Measurements from ENCODE around the gene ANKRD42. TPM values are rescaled to one million over a fixed set of nuclear protein-coding genes. Genes with fewer than 3 reads are reported as not detected.
A peak's percentile ranks its signal among the peaks of the same experiment; 100 is the strongest.

ANKRD42 gene
- polyA plus RNA-seq, 1 of the 3 experiments (the other 2 are of a cell fraction): 13.3 TPM

DNA sequence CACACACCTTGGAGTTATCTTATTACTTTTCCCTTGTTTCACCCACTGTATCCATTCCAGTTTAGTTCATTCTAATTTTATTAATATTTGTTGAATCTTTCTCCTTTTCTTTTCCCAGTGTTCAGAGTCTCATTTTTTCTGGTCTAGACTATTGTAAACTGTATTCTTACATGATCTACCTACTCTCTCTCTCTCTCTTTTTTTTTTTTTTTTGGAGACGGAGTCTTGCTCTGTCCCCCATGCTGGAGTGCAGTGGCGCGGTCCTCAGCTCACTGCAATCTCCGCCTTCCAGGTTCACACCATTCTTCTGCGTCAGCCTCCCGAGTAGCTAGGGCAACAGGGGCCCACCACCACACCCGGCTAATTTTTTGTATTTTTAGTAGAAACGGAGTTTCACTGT, 2.1 kb downstream of the ANKRD42 start:
- no peaks in the 10 kb centered on the region for H3K27me3 ChIP-seq (ENCODE audit: insufficient read depth)
- H3K9me3 ChIP-seq: no peaks in the 10 kb centered on the region
- no peak for DNase-seq
- H3K4me2 ChIP-seq: peak overlapping the region; percentile 92
- TF ChIP-seq, protein P1, sequence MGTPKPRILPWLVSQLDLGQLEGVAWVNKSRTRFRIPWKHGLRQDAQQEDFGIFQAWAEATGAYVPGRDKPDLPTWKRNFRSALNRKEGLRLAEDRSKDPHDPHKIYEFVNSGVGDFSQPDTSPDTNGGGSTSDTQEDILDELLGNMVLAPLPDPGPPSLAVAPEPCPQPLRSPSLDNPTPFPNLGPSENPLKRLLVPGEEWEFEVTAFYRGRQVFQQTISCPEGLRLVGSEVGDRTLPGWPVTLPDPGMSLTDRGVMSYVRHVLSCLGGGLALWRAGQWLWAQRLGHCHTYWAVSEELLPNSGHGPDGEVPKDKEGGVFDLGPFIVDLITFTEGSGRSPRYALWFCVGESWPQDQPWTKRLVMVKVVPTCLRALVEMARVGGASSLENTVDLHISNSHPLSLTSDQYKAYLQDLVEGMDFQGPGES (IDR thresholded peaks at IDR 0.05; ENCODE audit: low read depth, low read length): no peak
- TF ChIP-seq FOSL2 (IDR thresholded peaks at IDR 0.05; ENCODE audit: borderline replicate concordance, low read depth) (no peak), YY1 (IDR thresholded peaks at IDR 0.05; ENCODE audit: low read depth) (no peak), NRF1 (IDR thresholded peaks at IDR 0.05; ENCODE audit: low read depth, low read length) (no peak), SIN3A (IDR thresholded peaks at IDR 0.05; ENCODE audit: borderline replicate concordance, low read depth, low read length) (no peak), RAD21 (IDR thresholded peaks at IDR 0.05; ENCODE audit: low read length) (no peak), TEAD4 (IDR thresholded peaks at IDR 0.05; ENCODE audit: borderline replicate concordance, insufficient read depth) (no peak), MXI1 (IDR thresholded peaks at IDR 0.05; ENCODE audit: low read depth, low read length) (no peak)
- TF ChIP-seq, protein P2, sequence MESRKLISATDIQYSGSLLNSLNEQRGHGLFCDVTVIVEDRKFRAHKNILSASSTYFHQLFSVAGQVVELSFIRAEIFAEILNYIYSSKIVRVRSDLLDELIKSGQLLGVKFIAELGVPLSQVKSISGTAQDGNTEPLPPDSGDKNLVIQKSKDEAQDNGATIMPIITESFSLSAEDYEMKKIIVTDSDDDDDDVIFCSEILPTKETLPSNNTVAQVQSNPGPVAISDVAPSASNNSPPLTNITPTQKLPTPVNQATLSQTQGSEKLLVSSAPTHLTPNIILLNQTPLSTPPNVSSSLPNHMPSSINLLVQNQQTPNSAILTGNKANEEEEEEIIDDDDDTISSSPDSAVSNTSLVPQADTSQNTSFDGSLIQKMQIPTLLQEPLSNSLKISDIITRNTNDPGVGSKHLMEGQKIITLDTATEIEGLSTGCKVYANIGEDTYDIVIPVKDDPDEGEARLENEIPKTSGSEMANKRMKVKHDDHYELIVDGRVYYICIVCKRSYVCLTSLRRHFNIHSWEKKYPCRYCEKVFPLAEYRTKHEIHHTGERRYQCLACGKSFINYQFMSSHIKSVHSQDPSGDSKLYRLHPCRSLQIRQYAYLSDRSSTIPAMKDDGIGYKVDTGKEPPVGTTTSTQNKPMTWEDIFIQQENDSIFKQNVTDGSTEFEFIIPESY (IDR thresholded peaks at IDR 0.05; ENCODE audit: borderline replicate concordance, low read depth): no peak
- peak overlapping the region in 1 of 2 experiments; percentile 84; a peak in 1 of 4 replicates for H3K27ac ChIP-seq (ENCODE audit: low read depth in 2 of 2, low read length in 1 of 2)
- peaks cover 58% of the 10 kb centered on the region for H3K79me2 ChIP-seq (ENCODE audit: insufficient read depth)
- ChIA-PET CTCF (interaction anchor here (1.4 to 1.6 kb wide), 2 partner anchors 54 to 624 kb away, joined by 3 read pairs; no protein-coding TSS in a partner anchor), POLR2A (no interaction called here)
- peaks cover 32 to 39% of the 10 kb centered on the region in 2 experiments for H3K36me3 ChIP-seq (replicated peaks in 1 of 2; ENCODE audit: control insufficient read depth in 1 of 2, insufficient read depth in 2 of 2, low read length in 1 of 2)
- H4K20me1 ChIP-seq (ENCODE audit: insufficient read depth): no peaks in the 10 kb centered on the region
- H3K9ac ChIP-seq: no peak overlapping the region
- no peak overlapping the region for H2AFZ ChIP-seq (ENCODE audit: low read depth)
- H3K9me2 ChIP-seq: 0 out of 2 replicates have a peak, but pooled peaks cover 2% of the 10 kb centered on the region
- WGBS (ENCODE audit: low lambda C conversion rate): 96% methylated on average over 8 of the region's 8 CpGs
- H3K4me1 ChIP-seq (ENCODE audit: control insufficient read depth in 1 of 2, insufficient read depth in 2 of 2, low read depth in 1 of 2, low read length in 1 of 2): peaks cover 16 to 18% of the 10 kb centered on the region in 2 experiments; a peak in 3 of 4 replicates
- H3F3A ChIP-seq (replicated peaks; ENCODE audit: insufficient read depth): peaks cover 21% of the 10 kb centered on the region
- H3K4me3 ChIP-seq (ENCODE audit: low read depth in 2 of 2, low read length in 1 of 2): peak overlapping the region in 1 of 2 experiments; percentile 99; a peak in 2 of 4 replicates

DNA sequence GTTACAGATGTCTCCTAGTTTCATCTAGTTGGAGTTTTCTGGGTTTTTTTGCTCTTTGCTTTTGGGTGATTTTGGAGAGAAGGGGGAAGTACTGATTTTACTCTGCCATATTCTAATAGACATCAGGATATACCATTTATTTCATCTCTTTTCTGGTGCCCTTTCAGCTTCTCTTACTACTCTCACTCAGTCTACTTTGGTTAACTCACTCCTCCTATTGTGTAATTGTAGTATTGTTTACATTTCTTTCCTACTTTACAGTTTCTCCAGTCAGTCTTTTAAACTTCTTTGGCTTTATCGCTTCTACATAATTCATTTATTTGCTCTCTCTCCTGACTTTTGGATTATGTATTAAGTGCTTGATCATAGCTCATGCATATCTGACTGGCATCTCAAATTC, 6.5 kb downstream of the ANKRD42 start:
- no peak overlapping the region for H3K4me3 ChIP-seq (ENCODE audit: low read depth in 2 of 2, low read length in 1 of 2)
- no peaks in the 10 kb centered on the region for H3K27me3 ChIP-seq (ENCODE audit: insufficient read depth)
- no peak overlapping the region for H3K4me2 ChIP-seq
- ChIA-PET POLR2A (interaction anchor here (0.6 kb wide), 1 partner anchor 482 kb away, joined by 4 read pairs; no protein-coding TSS in a partner anchor), CTCF (interaction anchor here (0.9 to 1.2 kb wide), 4 partner anchors 51 to 620 kb away, joined by 3 to 4 read pairs (median 4); no protein-coding TSS in a partner anchor)
- peaks cover 23 to 36% of the 10 kb centered on the region in 2 experiments for H3K36me3 ChIP-seq (replicated peaks in 1 of 2; ENCODE audit: control insufficient read depth in 1 of 2, insufficient read depth in 2 of 2, low read length in 1 of 2)
- H3K79me2 ChIP-seq (ENCODE audit: insufficient read depth): peaks cover 29% of the 10 kb centered on the region
- H3K9me2 ChIP-seq: 0 out of 2 replicates have a peak, but pooled peaks cover 2% of the 10 kb centered on the region
- peaks cover 1% of the 10 kb centered on the region for H3F3A ChIP-seq (replicated peaks; ENCODE audit: insufficient read depth)
- H3K27ac ChIP-seq (ENCODE audit: low read depth in 2 of 2, low read length in 1 of 2): no peak overlapping the region
- H4K20me1 ChIP-seq (ENCODE audit: insufficient read depth): no peaks in the 10 kb centered on the region
- no peak overlapping the region for H3K9ac ChIP-seq
- H2AFZ ChIP-seq (ENCODE audit: low read depth): no peak overlapping the region
- DNase-seq: no peak
- TF ChIP-seq, protein P3, sequence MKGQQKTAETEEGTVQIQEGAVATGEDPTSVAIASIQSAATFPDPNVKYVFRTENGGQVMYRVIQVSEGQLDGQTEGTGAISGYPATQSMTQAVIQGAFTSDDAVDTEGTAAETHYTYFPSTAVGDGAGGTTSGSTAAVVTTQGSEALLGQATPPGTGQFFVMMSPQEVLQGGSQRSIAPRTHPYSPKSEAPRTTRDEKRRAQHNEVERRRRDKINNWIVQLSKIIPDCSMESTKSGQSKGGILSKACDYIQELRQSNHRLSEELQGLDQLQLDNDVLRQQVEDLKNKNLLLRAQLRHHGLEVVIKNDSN (IDR thresholded peaks at IDR 0.05; ENCODE audit: borderline replicate concordance, low read depth): no peak
- TF ChIP-seq, protein P4, sequence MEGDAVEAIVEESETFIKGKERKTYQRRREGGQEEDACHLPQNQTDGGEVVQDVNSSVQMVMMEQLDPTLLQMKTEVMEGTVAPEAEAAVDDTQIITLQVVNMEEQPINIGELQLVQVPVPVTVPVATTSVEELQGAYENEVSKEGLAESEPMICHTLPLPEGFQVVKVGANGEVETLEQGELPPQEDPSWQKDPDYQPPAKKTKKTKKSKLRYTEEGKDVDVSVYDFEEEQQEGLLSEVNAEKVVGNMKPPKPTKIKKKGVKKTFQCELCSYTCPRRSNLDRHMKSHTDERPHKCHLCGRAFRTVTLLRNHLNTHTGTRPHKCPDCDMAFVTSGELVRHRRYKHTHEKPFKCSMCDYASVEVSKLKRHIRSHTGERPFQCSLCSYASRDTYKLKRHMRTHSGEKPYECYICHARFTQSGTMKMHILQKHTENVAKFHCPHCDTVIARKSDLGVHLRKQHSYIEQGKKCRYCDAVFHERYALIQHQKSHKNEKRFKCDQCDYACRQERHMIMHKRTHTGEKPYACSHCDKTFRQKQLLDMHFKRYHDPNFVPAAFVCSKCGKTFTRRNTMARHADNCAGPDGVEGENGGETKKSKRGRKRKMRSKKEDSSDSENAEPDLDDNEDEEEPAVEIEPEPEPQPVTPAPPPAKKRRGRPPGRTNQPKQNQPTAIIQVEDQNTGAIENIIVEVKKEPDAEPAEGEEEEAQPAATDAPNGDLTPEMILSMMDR (IDR thresholded peaks at IDR 0.05): no peak
- no peaks in the 10 kb centered on the region for H3K9me3 ChIP-seq
- H3K4me1 ChIP-seq (ENCODE audit: control insufficient read depth in 1 of 2, insufficient read depth in 2 of 2, low read depth in 1 of 2, low read length in 1 of 2): peaks cover under 1 to 7% of the 10 kb centered on the region in 2 experiments; a peak in 2 of 4 replicates
- 96% methylated on average over 1 of the region's 1 CpG for WGBS (ENCODE audit: low lambda C conversion rate)
